Ovary (tissue), 9 donors: ENCODE measurements around the gene PROKR1. TPM values are rescaled to one million over a fixed set of nuclear protein-coding genes. Genes with fewer than 3 reads are reported as not detected.

Source experiments
- DNase-seq, 5 donors: peaks; one replicate each; pipeline ENCODE4 v3.0.0-alpha.2; 2019 to 2020
- H3K27ac ChIP-seq, 2 donors: fragments of 200-600 bp; one replicate each; pipeline versions ENCODE4 v1.5.1 to v1.8.0; 2019 to 2022
- H3K27me3 ChIP-seq: fragments of 200-600 bp; one replicate; pipeline ENCODE4 v1.8.0; 2022
- H3K36me3 ChIP-seq: fragments of 200-600 bp; sonication (generic); one replicate; pipeline ENCODE4 v1.5.1; 2019
- H3K4me1 ChIP-seq: one replicate; pipeline ENCODE4 v1.8.1; 2013; ENCODE audit warnings: mild to moderate bottlenecking, moderate library complexity; ENCODE audit not compliant: insufficient read depth
- H3K4me3 ChIP-seq: fragments of 200-600 bp; sonication (generic); one replicate; pipeline ENCODE4 v1.5.1; 2017
- H3K9me3 ChIP-seq, 2 donors: fragments of 200-600 bp in 1 of 2; sonication (generic) in 1 of 2; one replicate each; pipeline versions ENCODE4 v1.5.1 to v1.8.1; 2013 to 2019; ENCODE audit warnings: mild to moderate bottlenecking in 1 of 2, moderate library complexity in 1 of 2
- EP300 ChIP-seq: sonication (generic); formaldehyde crosslinking; IDR thresholded peaks from one replicate; pipeline ENCODE4 v1.6.1; 2017; ENCODE audit warnings: antibody characterized with exemption
- POLR2A ChIP-seq: fragments of 450-650 bp; IDR thresholded peaks from one replicate; pipeline ENCODE4 v1.6.1; 2017; ENCODE audit warnings: antibody characterized with exemption, mild to moderate bottlenecking, moderate library complexity
- WGBS, 3 donors: extraction: QIAGEN DNeasy Blood & Tissue Kit in 1 of 3; methylation state at CpG; one replicate each; pipeline versions ENCODE4 v1.1.5 to v1.1.7; 2013 to 2017; 5-methylcytosine and 5-hydroxymethylcytosine counted together
- intact Hi-C, 4 donors: fragments of 100-400 bp; cut with DNase I; formaldehyde crosslinking; loops; one replicate each; pipeline versions ENCODE4 v1.11.0 to v1.15.1; 2022 to 2023
- polyA plus RNA-seq, 2 donors: library from polyadenylated mRNA; stranded (reverse); fragments of 200-250 nt in 1 of 2; fragments of 350-450 nt in 1 of 2; fragmentation: Illumina TruSeq in 1 of 2; extraction: RNeasy Lipid Tissue Mini Kit (QIAGEN cat#74804) in 1 of 2; gene quantifications; one replicate each; pipeline ENCODE4 v1.2.3, GENCODE V29; 2013 to 2014
- total RNA-seq, 7 donors: library from RNA; depleted of rRNA in 2 of 7; stranded (reverse); fragments of >200 nt in 2 of 7; fragmentation: NEBNext Ultra II Directional in 3 of 7; extraction: Animal tissue kit (Norgen Biotek cat#: 25700) in 3 of 7; gene quantifications; one replicate each; pipeline versions ENCODE4 v1.1.0 to v1.2.4, GENCODE V29; 2016 to 2023
- TF ChIP-seq, protein P1 (sequence below), 3 donors: fragments of 450-650 bp in 2 of 3; fragments of 200-600 bp in 1 of 3; IDR thresholded peaks; one replicate each; pipeline versions ENCODE4 v1.5.1 to v1.8.0; 2016 to 2022; ENCODE audit warnings: antibody characterized with exemption in 3 of 3, mild to moderate bottlenecking in 1 of 3
- donor health status: DM: no; HTN: no; CAD: no; lungs with moderate emphysema.
- donor health status: DM: no; HTN: no; CAD: no.
- donor health status: Bipolar disorder and iron deficiency.
- donor health status: DM: yes; HTN: yes; CAD: no.
- donor health status: DM: no; HTN: no; CAD: no.
- donor health status: DM: yes; HTN: yes; CAD: no.

Gene PROKR1
- total and polyA plus RNA-seq, 9 donors: 0.02 to 0.03 TPM; not detected in 7

DNA sequence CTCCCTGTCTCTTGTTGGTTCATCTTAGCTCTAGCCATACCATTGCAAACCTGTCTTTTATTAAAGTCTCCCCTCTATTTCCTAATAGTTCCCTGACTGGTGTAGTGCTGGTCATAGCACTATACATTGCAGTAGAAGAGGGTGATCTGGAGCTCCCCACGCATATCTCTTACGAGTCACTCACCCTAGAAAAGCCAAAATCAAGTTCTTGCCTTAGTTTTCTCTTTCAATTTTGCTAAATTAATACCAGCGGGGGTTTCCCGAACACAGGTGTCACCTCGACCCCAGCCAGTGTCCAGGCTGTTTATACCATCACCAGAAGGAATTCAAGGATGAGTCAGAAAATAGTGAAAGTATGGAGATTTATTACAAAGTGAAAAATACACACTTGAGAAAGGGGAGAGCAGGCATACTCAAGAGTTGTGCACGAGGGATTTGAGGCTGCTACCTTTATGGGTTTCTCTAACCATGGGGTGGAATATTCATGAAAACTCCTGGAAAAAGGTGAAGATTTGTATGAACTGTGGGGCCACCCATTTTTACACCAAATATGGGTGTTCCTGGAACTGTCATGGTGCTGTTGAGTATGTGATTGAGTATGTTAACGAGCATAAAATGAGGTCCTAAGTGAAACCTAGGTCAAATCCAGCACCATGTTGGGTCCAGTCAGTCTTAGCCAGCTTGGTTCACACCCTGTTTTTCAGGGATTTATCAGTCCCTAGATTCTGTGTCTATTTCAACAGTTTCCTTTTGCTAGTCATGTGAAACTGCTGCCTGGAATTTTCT is 20.2 kb downstream of the PROKR1 start:
- Histone ChIP-seq H3K4me3 (no peak overlapping the region), H3K27ac (no peak overlapping the region), H3K4me1 (no peaks in the 10 kb centered on the region), H3K9me3 (no peaks in the 10 kb centered on the region), H3K36me3 (no peaks in the 10 kb centered on the region), H3K27me3 (no peaks in the 10 kb centered on the region)
- WGBS, 3 donors: 73 to 78% (median 76%) methylated on average over 7 of the region's 7 CpGs
- DNase-seq: no peak
- TF ChIP-seq EP300: no peak
- TF ChIP-seq, protein P1, sequence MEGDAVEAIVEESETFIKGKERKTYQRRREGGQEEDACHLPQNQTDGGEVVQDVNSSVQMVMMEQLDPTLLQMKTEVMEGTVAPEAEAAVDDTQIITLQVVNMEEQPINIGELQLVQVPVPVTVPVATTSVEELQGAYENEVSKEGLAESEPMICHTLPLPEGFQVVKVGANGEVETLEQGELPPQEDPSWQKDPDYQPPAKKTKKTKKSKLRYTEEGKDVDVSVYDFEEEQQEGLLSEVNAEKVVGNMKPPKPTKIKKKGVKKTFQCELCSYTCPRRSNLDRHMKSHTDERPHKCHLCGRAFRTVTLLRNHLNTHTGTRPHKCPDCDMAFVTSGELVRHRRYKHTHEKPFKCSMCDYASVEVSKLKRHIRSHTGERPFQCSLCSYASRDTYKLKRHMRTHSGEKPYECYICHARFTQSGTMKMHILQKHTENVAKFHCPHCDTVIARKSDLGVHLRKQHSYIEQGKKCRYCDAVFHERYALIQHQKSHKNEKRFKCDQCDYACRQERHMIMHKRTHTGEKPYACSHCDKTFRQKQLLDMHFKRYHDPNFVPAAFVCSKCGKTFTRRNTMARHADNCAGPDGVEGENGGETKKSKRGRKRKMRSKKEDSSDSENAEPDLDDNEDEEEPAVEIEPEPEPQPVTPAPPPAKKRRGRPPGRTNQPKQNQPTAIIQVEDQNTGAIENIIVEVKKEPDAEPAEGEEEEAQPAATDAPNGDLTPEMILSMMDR (IDR thresholded peaks at IDR 0.05): no peak
- no peak for TF ChIP-seq POLR2A
- intact Hi-C loops: no loop called here

DNA sequence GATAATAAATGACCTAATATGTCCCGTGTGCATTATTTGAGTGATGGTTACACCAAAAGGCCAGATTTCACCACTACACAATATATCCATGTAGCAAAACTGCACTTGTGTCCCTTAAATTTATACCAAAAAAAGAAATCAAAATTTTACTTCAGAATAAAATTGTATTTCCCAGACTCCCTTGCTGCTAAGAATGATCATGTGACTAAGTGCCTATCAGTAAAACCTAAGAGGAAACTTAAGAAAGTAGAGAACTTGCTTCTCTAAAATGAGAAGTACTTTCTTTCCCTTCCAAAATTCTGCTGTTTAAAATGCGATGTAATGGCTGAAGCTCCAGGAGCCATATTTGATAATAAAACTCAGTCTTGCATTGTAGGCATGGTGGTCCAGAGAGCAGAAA is 24.0 kb downstream of the PROKR1 start:
- H3K27ac ChIP-seq: no peak overlapping the region
- TF ChIP-seq POLR2A (no peak), EP300 (no peak)
- TF ChIP-seq, protein P1 (IDR thresholded peaks at IDR 0.05): no peak
- H3K9me3 ChIP-seq: no peaks in the 10 kb centered on the region
- intact Hi-C loops: no loop called here
- 95% methylated on average over 2 of the region's 2 CpGs for WGBS, 3 donors
- no peaks in the 10 kb centered on the region for H3K27me3 ChIP-seq
- H3K36me3 ChIP-seq: no peaks in the 10 kb centered on the region
- no peak overlapping the region for H3K4me3 ChIP-seq
- no peak for DNase-seq
- no peaks in the 10 kb centered on the region for H3K4me1 ChIP-seq

DNA sequence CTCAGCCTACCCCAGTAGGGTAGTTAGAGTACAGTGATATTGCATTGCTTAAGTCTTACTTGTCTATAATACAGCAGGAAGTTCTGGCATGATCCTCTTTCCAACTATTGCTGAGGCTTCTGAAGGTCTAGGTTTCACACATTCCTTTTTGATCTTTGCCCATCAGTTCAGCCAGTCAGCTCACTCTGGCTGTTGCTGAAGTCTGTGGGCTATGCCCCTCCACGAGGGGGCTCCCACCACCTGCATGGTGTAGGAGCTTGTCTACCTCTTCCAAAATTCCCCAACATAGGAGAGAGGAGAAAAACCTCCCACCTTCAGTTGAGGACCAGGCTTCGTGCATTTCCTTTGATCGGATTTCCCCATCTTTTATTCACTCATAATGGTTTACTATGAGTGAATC is 26.3 kb downstream of the PROKR1 start:
- WGBS, 3 donors: 80 to 85% (median 81%) methylated on average over 3 of the region's 3 CpGs

DNA sequence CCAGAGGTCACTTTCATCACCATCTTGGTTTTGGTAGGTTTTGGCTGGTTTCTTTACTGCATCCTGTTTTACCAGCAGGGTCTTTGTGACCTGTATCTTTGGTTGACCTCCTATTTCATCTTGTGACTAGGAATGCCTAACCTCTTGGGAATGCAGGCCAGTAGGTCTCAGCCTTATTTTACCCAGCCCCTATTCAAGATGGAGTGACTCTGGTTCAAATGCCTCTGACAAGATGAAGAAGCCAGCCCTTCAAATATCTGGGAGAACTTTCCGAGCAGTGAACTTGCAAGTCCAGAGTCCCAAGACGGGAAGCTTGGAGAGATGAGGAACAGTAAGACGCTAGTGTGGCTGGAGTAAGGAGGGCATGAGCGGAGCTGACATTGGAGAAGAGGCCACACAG is 28.6 kb downstream of the PROKR1 start:
- DNase-seq: no peak
- TF ChIP-seq POLR2A (no peak), EP300 (no peak)
- Histone ChIP-seq H3K27me3 (no peaks in the 10 kb centered on the region), H3K36me3 (no peaks in the 10 kb centered on the region), H3K9me3 (no peaks in the 10 kb centered on the region), H3K4me1 (no peaks in the 10 kb centered on the region), H3K4me3 (no peak overlapping the region), H3K27ac (no peak overlapping the region)
- WGBS, 3 donors: 70 to 96% (median 88%) methylated on average over 4 of the region's 4 CpGs
- intact Hi-C loops: no loop called here

More for the DNA sequence above, 26.3 kb downstream of the PROKR1 start:
- no peak for DNase-seq
- Histone ChIP-seq H3K36me3 (no peaks in the 10 kb centered on the region), H3K4me1 (no peaks in the 10 kb centered on the region), H3K27me3 (no peaks in the 10 kb centered on the region), H3K27ac (no peak overlapping the region), H3K4me3 (no peak overlapping the region), H3K9me3 (no peaks in the 10 kb centered on the region)
- TF ChIP-seq EP300: no peak
- TF ChIP-seq, protein P1 (IDR thresholded peaks at IDR 0.05): no peak
- TF ChIP-seq POLR2A: no peak
- intact Hi-C loops: no loop called here

DNA sequence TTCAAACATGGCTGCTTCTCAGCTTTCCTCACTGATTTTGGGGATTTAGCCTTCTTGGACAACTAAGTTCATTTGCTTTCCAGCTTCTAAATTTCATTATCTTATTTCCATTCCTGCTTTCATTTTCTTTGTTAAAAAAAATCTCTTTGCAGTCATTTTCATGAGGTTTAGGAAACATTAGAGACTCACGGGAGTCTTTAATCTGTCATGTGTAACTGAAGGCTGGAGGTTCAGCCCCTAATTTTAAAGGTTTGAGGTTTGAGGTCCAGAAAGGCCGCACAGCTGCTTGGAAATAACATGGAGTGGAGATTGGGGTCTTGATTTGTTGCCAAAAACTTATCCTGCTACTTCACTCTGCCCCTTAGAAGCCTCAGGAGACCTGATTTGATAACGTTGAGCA is 30.3 kb downstream of the PROKR1 start:
- Histone ChIP-seq H3K27ac (no peak overlapping the region), H3K4me3 (no peak overlapping the region), H3K9me3 (no peaks in the 10 kb centered on the region), H3K27me3 (no peaks in the 10 kb centered on the region), H3K36me3 (no peaks in the 10 kb centered on the region), H3K4me1 (no peaks in the 10 kb centered on the region)
- intact Hi-C loops: no loop called here
- no peak for DNase-seq
- WGBS, 3 donors: 66 to 80% (median 71%) methylated on average over 3 of the region's 3 CpGs
- TF ChIP-seq, protein P1 (IDR thresholded peaks at IDR 0.05): no peak
- TF ChIP-seq EP300: no peak
- no peak for TF ChIP-seq POLR2A
